Measurements from ENCODE around the gene BRAF.

The BRAF gene

GRCh38 chr7:140940898-140941297 lies 16.2 kb upstream of the BRAF start:
- TF ChIP-seq YY1 (IDR thresholded peaks at IDR 0.05; ENCODE audit: low read depth) (no peak), NFIC (IDR thresholded peaks at IDR 0.05) (no peak), CREB1 (IDR thresholded peaks at IDR 0.05; ENCODE audit: low read depth) (no peak), ZBTB7A (IDR thresholded peaks at IDR 0.05; ENCODE audit: low read depth) (no peak), RAD21 (IDR thresholded peaks at IDR 0.05; ENCODE audit: low read depth) (no peak), TAF1 (IDR thresholded peaks at IDR 0.05; ENCODE audit: low read depth) (no peak), TEAD4 (IDR thresholded peaks at IDR 0.05) (no peak)

DNA sequence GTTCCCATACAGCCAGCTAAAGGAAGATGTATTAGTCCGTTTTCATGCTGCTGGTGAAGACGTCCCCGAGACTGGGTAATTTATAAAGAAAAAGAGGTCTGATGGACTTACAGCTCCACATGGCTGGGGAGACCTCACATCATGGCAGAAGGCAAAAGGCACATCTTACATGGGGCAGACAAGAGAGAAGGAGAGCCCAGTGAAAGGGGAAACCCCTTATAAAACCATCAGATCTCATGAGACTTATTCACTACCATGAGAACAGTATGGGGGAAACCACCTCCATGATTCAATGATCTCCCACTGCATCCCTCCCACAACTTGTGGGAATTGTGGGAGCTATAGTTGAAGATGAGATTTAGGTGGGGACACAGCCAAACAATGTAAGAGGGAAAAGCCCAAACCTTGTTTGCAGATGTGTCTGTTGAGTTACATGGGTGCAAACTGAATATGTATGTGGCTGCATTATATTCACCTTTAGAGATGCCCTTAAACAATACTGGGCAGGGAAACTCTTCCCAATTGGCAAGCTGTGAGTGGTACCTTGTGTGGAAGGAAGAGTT lies 13.1 kb upstream of the BRAF start:
- no peak for TF ChIP-seq EGR1 (IDR thresholded peaks at IDR 0.05)
- TF ChIP-seq, protein P1, sequence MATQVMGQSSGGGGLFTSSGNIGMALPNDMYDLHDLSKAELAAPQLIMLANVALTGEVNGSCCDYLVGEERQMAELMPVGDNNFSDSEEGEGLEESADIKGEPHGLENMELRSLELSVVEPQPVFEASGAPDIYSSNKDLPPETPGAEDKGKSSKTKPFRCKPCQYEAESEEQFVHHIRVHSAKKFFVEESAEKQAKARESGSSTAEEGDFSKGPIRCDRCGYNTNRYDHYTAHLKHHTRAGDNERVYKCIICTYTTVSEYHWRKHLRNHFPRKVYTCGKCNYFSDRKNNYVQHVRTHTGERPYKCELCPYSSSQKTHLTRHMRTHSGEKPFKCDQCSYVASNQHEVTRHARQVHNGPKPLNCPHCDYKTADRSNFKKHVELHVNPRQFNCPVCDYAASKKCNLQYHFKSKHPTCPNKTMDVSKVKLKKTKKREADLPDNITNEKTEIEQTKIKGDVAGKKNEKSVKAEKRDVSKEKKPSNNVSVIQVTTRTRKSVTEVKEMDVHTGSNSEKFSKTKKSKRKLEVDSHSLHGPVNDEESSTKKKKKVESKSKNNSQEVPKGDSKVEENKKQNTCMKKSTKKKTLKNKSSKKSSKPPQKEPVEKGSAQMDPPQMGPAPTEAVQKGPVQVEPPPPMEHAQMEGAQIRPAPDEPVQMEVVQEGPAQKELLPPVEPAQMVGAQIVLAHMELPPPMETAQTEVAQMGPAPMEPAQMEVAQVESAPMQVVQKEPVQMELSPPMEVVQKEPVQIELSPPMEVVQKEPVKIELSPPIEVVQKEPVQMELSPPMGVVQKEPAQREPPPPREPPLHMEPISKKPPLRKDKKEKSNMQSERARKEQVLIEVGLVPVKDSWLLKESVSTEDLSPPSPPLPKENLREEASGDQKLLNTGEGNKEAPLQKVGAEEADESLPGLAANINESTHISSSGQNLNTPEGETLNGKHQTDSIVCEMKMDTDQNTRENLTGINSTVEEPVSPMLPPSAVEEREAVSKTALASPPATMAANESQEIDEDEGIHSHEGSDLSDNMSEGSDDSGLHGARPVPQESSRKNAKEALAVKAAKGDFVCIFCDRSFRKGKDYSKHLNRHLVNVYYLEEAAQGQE (IDR thresholded peaks at IDR 0.05; ENCODE audit: low read depth), result no peak
- no peak for TF ChIP-seq NFIC (IDR thresholded peaks at IDR 0.05)
- TF ChIP-seq CEBPB (IDR thresholded peaks at IDR 0.05), result no peak
- TF ChIP-seq CREB1 (IDR thresholded peaks at IDR 0.05; ENCODE audit: low read depth), result no peak

DNA sequence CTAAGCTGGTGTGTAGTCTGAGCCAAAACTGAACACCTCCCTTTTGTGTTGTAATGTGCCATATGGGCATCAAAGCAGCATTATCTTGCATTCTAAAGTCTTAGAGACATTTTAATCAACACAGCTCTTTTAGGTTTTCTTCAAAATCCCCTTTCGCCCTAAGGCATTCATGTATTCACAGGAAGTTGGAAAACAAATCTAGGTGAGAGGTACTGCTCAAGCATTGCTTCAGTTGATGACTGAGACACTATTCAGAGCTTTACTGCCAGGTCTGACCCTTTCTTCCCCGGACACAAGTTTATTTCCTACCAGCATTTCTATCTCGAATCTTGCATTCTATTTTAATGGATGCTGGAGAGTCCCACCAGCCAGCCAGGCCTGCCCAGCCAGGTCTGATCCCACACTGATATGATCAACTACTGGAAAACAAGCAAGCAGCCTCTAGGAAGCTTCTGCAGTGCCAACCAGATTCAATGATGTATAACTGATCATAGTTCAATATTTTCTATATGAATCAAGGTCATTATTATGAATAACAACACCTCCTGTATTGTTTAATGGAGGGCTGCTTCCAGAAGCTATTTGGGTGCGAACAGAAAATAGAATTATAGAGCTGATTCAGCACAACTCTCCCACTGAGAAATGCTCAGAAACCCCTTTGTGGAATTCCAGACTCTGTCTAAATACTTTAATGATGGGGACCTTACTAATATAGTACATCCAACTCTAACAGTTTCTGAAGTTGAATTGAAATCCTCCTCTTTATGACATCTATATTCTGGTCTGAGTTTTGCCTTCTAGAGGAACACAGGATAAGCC lies 4.0 kb upstream of the BRAF start:
- TF ChIP-seq NFIC (IDR thresholded peaks at IDR 0.05) (no peak), CREB1 (IDR thresholded peaks at IDR 0.05; ENCODE audit: low read depth) (no peak), YY1 (IDR thresholded peaks at IDR 0.05; ENCODE audit: low read depth) (no peak), FOXM1 (IDR thresholded peaks at IDR 0.05; ENCODE audit: borderline replicate concordance, low read depth) (no peak), EP300 (IDR thresholded peaks at IDR 0.05; ENCODE audit: borderline replicate concordance) (no peak), CEBPB (IDR thresholded peaks at IDR 0.05) (no peak), USF1 (IDR thresholded peaks at IDR 0.05) (no peak)

GRCh38 chr7:140927351-140927750 lies 2.6 kb upstream of the BRAF start:
- TF ChIP-seq TAF1 (IDR thresholded peaks at IDR 0.05; ENCODE audit: low read depth) (no peak), FOXM1 (IDR thresholded peaks at IDR 0.05; ENCODE audit: borderline replicate concordance, low read depth) (no peak), NFIC (IDR thresholded peaks at IDR 0.05) (no peak), YY1 (IDR thresholded peaks at IDR 0.05; ENCODE audit: low read depth) (no peak), ZBTB7A (IDR thresholded peaks at IDR 0.05; ENCODE audit: low read depth) (no peak), USF1 (IDR thresholded peaks at IDR 0.05) (no peak), TEAD4 (IDR thresholded peaks at IDR 0.05) (no peak)

DNA sequence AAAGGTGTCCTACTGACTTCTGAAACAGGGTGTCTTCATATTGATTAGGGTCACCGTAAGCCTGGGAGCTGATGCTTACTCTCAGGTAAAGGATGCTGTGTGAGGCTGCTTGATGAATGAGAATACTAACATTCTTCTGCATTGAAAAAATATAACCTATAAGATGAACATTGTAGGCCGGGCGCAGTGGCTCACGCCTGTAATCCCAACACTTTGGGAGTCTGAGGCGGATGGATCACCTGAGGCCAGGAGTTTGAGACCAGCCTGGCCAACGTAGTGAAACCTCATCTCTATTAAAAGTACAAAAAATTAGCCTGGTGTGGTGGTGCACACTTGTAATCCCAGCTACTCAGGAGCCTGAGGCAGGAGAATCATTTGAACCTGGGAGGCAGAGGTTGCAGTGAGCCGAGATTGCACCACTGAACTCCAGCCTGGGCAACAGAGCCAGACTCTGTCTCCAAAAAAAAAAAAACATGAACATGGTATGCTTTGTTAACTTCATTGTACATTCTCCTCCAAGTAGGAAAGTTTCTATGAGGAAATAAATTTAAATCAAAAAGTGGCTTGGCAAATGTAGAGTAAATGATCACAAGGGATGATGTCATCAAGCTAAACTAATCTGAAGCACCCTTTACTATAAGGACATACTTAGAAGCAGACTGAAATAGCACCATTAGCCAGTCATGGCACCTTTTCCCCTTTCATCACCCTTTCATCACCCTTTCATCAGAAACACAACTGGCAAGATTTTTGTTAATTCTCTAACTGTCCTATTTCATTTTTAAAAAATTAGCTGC lies 1.5 kb upstream of the BRAF start:
- TF ChIP-seq, protein P1 (IDR thresholded peaks at IDR 0.05; ENCODE audit: low read depth), result no peak
- TF ChIP-seq CEBPB (IDR thresholded peaks at IDR 0.05) (no peak), TEAD4 (IDR thresholded peaks at IDR 0.05) (no peak), NFIC (IDR thresholded peaks at IDR 0.05) (no peak), MAX (IDR thresholded peaks at IDR 0.05) (no peak)

DNA sequence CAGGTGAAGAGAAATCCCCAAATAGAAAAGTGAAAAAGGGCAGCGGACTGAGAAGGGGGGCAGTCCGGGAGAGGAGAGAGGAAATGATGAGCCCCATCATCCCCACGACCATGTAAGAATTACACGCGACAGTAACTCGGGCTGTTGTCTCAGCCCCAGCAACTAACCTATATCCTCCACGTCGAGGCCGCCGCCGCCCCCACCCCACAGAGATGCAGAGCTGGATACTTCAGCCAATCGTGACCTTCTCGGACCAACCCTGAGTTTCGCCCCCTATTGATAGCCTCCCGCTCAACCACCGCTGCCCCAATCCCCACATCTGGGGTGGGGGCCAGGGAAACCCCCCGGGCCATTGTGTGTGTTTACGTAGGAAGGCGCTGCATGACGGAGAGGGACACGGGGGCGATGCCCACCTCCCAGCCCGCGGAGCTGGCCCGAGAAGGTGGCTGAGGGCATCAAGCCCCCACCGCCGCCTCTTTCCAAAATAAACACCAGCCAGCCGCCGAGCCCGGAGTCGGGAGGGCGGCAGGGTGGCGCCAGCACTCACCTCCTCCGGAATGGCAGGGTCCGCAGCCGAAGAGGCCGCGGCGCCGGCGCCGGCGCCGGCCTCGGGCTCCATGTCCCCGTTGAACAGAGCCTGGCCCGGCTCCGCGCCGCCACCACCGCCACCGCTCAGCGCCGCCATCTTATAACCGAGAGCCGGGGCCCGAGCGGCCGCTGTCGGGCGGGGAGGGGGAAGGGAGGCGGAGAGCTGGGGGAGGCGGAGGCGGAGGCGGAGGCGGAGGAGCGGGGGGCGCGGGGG lies 509 bp downstream of the BRAF start:
- TF ChIP-seq, protein P1 (IDR thresholded peaks at IDR 0.05; ENCODE audit: low read depth), result no peak
- TF ChIP-seq CEBPB (IDR thresholded peaks at IDR 0.05), result no peak
- peak; percentile 80 for TF ChIP-seq TAF1 (IDR thresholded peaks at IDR 0.05; ENCODE audit: low read depth)
- TF ChIP-seq ZBTB7A (IDR thresholded peaks at IDR 0.05; ENCODE audit: low read depth), result peak; percentile 94
- TF ChIP-seq EGR1 (IDR thresholded peaks at IDR 0.05), result peak; percentile 76
- no peak for TF ChIP-seq USF1 (IDR thresholded peaks at IDR 0.05)
- TF ChIP-seq YY1 (IDR thresholded peaks at IDR 0.05; ENCODE audit: low read depth), result peak; percentile 88
- TF ChIP-seq EP300 (IDR thresholded peaks at IDR 0.05; ENCODE audit: borderline replicate concordance), result no peak
- TF ChIP-seq FOXM1 (IDR thresholded peaks at IDR 0.05; ENCODE audit: borderline replicate concordance, low read depth), result no peak
- no peak for TF ChIP-seq TEAD4 (IDR thresholded peaks at IDR 0.05)

Measured in Ishikawa (cell line).